ENCODE results near the gene FGD4. TPM values are rescaled to one million over a fixed set of nuclear protein-coding genes. Genes with fewer than 3 reads are reported as not detected.
"Not testable (repeated sequence)": the region's sequence is repeated elsewhere in the genome, so short reads cannot be mapped to it uniquely, and the experiment has no call there.

The FGD4 gene
- total RNA-seq, 1 experiment from 2014 or later = 3.0 TPM

DNA sequence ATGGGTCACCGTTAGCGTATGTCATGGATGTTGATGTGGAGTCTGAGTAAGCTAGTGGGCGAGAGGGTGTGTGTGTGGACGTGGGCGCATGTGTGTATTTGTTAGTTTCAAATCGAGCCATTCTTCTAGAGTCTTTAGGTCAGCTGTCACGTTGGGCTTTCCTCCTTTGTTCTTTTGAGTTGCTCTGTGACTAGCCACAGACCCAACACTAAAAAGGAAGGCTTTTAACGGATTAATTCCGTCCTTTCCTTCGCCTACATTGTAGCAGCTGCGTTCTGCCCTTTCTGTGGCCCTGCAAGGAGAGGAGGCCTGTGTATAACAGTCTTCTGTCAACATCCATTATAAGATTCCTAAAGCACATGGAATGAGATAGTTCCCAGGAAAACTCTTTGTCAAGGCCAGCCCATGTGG is 162.6 kb downstream of the FGD4 start:
- no peak for DNase-seq (ENCODE audit: low read depth)

DNA sequence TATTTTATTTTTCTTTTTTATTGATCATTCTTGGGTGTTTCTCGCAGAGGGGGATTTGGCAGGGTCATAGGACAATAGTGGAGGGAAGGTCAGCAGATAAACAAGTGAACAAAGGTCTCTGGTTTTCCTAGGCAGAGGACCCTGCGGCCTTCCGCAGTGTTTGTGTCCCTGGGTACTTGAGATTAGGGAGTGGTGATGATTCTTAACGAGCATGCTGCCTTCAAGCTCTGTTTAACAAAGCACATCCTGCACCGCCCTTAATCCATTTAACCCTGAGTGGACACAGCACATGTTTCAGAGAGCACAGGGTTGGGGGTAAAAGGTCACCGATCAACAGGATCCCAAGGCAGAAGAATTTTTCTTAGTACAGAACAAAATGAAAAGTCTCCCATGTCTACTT is 163.1 kb downstream of the FGD4 start:
- DNase-seq (ENCODE audit: low read depth) = not testable (repeated sequence)

DNA sequence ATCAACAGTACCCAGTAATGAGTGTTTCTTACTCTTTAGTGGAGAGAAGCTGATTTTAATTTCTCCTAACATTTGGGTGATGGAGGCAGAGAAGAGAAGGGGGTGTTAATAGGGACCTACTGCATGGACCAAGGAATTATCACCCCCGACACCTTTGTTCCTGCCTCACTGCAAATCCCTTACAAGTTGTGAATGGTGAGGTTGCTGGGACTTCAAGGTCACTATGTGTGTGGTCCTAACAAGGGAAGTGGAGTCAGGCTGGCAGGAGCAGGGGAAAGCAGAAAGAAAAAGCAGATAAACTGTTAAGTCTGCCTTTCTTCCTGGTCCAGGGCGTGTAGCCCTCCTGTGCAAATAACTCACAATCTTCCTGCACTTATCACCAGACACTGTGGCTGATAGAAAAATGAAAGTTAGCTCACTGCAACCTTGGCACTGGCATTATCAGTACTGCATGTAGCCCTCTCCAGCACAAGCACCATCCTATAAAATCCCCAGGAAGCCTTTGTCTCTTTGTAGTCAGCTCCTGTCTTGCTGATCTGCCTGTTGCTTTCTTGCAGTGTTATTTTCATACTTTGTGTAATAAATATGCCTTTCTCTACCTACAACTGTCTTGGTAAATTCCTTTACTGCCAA is 167.4 kb downstream of the FGD4 start:
- peak; percentile 35 for DNase-seq (ENCODE audit: low read depth)

DNA sequence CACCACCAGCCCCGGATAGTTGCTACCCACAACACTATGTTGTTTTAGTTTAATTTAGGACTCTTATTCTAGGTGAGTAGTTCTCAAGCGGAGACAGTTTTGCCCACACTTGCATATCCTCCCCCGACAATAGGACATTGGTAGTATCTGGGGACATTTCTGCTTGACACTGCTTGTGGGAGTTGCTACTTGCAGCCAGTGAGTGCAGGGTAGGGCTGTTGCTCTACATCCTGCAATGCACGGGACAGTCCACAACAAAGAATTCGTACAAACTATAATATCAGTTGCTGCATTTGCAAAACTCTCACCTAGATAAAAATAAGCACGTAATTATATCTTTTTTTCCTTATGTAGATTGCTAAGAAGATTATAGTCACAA is 167.9 kb downstream of the FGD4 start:
- DNase-seq (ENCODE audit: low read depth) = no peak

DNA sequence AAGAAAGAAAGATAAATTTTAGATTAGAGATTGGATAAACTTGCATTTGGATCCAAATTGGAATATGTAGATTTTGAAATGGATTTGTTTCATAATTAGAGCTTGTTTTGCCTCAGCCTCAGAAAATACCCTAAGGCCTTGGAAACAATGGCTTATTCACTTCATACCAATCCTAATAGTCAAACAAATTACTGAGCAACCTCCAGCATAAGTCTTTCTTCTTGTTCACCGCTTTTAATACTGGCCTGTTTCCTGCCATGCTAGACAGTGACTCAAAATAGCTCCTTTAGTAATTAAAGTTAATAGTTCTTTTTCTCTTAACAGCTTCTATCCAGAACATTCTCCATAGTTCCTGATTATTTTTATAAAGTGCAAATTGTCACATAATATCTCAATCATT is 168.9 kb downstream of the FGD4 start:
- peak; percentile 93 for DNase-seq (ENCODE audit: low read depth)

DNA sequence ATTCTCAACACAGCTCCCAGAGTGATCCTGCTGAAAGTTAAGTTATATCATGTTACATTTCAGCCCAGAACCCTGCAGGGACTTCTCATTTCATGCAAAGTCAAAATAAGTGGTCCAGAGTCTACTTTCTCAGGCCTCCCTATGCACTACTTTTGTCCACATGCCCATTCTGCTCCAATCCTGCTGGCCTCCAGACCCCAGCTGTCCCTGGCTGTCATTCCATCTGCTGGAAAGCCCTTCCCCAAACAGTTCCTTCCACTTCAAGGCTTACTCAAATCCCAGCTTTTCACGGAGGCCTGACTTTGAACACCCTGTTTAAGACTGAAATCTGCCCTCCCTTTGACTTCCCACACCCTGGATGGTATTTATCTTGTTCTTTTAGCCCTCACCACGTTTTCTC is 169.9 kb downstream of the FGD4 start:
- peak; percentile 19 for DNase-seq (ENCODE audit: low read depth)

DNA sequence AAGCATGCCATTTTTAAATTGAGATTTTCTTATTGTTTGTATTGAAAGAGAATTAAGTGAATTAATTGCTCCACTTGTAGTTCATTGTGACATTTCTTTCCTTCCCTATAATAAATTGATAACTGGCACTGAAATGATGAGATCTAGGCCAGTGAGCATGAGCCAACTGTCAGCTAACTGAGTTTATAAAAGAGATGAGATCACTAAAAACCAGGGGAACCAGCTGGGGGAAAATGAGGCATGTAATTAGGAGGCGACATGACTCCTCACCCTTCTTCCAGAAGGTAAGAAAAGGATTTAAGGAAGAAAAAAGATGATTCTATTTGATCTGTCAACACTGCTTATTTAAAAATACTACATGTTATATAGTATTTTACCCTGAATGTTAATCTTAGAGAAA is 175.2 kb downstream of the FGD4 start:
- no peak for DNase-seq (ENCODE audit: low read depth)

DNA sequence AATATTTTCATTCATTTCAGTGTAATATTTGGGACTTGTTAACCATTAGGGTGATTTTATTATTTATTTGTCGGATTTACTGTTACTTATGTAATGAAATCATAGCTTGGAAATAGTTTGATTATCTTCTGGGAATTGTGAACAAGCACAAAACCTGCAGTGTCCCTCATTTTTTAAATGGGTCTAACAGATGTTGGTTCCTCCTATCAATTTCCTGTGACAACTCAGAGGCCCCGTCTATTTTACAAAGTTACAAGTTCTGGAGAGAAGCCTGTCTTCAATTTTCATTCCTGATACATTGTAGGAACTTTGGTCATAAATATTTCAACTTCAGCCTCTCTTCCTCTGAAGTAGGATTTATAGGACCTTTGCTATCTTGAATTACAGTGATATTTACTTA is 178.0 kb downstream of the FGD4 start:
- DNase-seq (ENCODE audit: low read depth) = no peak

DNA sequence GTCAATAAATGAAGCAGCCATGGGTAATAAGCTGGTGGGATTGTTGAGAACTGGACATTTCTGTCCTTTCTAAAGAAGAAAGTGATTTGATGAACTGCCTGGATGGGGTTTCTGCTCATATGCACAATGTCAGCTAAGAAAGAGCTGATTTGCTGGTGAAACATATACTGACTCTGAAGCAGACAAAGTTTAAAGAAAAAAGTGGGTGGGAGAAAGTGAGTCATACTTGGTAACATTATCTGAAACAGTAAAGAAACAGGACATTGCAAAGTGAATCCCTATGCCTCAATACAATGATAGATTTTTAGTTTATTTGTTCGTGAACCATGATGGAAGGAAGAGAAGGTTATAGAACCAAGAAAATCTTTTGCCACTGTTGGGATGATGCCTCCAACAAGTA is 184.2 kb downstream of the FGD4 start:
- DNase-seq (ENCODE audit: low read depth) = peak; percentile 24

DNA sequence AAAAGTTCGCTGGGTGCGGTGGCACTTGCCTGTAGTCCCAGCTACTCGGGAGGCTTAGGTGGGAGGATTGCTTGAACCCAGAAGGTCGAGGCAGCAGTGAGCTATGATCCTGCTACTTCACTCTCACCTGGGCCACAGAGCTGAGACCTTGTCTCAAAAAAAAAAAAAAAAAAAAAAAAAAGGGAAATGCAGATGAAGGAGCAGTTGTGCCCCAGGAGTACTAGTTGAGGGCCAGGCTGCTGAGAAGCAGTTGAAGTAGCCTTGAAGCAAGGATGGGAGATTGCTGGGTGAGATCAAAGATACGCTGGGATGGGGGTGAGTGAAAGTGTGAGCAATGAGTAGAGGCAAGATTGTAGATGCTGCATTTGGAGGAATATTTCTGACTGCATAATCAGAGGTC is 186.3 kb downstream of the FGD4 start:
- DNase-seq (ENCODE audit: low read depth) = no peak

DNA sequence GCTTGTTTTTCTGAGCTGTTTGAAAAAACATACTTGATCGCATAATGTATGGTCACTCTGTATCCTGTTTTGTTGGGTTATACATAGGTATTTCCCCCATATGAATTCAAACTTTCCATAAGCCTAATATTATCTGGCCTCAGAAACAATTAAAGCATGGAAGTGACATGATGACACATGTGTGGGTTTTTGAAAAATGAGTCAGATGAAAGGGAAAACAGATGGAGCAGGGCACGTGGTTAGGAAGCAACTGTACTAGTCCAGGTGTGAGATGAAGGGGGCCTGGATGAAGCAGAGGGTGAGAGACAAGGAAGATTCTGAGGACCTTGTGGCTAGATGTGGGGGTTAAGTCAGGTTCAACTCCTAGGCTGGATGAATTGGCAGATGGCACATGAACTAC is 187.0 kb downstream of the FGD4 start:
- DNase-seq (ENCODE audit: low read depth) = peak; percentile 61

DNA sequence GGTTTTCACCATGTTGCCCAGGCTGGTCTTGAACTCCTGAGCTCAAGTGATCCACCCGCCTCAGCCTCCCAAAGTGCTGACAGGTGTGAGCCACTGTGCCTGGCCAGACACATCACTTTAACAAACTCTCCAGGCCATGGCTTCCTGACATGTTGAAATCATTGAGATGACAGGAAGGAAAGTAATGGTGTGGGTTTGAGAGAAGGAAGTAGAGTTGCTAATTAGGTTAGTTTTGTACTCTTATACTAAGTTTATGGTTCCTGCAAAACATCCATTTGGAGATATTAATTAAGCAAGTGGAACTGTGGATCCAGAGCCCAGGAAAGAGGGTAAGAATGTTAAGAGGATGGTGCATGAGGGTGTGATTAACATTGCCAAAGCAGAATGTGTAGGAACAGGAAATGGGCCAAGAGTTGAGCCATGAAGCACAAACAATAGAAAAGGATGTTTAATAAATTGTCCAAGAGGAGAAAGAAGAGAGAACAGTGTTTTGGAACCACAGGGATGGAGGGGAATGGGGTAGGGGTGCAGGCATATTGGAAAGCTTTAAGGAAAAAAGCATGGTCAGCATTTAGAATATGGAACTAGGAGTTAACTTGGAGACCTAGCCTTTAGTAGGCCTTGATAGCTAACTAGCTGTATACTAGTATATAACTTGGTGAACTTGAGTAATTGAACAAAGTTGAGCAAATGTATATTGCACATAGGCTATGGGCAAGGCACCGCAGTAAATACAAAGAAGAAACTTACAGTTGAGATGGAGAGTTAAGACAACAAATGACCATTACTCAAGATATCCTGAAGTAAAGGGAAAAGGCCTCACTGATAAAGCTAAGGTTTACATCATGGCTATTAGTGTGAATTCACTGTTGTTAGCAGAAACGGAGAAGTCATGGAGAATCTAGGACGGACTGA is 188.5 kb downstream of the FGD4 start:
- no peak for DNase-seq (ENCODE audit: low read depth)

DNA sequence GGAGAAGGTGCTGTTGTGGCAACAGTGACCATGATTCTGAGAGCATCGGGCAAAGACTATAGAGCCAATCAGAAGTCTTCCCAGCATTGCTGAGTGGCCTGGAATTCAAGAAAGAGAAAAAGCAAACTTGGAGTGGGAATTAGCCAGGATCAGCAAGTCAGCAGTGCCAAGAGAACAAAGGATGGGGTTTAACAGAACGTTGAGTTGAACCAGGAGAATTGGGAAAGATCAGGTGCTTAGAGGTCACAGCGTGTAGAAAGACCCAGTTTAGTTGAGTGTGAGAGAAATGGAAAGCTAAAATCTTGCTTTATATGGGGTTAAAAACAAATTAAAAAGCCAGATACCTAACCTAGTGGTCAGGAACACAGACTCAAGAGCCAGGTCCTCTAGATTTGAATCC is 189.2 kb downstream of the FGD4 start:
- no peak for DNase-seq (ENCODE audit: low read depth)

DNA sequence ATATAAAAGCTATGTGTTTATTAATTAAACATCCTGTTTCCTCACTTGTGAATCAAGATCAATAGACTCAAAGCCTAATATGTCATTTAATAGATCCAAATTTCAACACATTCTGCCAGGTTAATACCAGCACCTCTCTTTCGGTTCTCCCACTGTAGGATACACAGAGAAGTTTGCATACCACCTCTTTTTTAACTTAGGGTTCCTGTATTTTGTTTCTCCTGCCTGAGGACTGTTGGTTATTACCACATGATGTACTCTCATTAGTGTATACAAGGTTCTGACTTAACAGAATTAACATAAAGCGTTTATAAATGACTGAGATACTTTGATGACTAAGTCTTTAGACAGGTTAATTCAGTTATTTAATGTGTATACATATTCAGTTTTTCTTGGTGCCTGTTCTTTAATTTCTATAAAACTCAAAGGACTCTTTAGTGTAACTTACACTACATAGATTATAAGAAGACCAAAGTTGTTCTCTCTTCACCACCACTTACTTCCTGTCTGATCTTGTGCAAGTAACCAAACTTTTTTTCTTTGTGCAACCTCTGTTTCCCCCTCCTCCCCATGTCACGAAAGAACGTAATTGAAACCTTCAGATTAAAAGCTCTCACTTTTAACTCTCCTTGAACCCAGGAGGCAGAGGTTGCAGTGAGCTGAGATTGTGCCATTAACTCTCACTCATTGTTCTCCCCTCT is 190.0 kb downstream of the FGD4 start:
- DNase-seq (ENCODE audit: low read depth) = no peak

DNA sequence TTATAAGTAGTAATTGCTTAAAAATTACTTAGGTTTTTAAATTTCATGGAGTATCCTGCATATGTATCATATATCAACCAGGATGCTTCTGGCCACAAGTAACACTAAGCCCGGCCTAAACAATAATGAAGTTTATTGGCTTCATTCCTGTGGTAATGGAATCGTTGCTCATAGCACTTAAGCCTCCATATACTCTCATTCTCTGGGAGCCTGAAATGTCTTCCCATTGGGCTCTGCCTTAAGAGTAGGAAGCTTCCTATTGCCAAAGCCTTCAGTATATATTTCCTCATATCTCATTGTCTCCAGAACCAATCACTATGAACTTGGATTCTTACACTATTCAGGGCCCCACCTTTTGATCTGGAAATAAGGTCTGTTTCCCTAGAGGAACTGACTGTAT is 195.9 kb downstream of the FGD4 start:
- DNase-seq (ENCODE audit: low read depth) = peak; percentile 41

DNA sequence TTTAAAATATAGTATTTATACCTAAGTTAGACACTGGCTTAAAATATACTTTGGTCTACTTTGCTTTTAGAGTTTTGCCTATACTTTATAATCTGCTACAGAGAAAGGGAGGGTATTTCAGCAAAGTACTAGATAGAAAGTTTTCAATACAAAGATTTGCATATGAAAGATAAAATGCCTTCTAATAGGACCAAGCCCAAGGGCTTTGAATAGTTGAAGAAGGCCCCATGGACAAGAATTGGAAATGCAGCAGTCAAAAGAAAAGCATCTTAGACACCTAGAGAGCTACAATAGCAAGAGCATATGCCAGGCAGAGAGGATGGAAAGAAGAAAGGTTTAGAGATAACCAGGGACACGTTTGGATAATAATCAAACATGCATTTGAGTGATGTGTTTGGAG is 196.7 kb downstream of the FGD4 start:
- no peak for DNase-seq (ENCODE audit: low read depth)

DNA sequence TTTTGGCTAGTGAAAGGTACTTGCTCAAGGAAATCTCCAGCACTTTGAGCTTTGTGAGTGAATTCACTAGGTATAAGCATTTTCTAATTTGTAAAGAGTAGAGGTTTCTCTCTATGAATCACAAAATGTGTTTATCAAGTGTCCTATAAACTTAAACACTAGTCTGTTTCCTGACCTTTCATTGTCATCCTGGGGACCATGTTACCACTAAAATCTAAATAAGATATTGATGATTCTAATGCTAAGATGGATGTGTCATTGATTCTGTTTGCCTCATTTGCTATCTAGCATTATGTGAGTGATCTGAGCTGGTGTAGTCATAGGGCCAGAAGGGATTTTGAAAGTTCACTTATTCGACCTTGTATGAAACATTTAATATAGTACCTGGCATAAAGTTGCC is 199.3 kb downstream of the FGD4 start:
- DNase-seq (ENCODE audit: low read depth) = no peak

DNA sequence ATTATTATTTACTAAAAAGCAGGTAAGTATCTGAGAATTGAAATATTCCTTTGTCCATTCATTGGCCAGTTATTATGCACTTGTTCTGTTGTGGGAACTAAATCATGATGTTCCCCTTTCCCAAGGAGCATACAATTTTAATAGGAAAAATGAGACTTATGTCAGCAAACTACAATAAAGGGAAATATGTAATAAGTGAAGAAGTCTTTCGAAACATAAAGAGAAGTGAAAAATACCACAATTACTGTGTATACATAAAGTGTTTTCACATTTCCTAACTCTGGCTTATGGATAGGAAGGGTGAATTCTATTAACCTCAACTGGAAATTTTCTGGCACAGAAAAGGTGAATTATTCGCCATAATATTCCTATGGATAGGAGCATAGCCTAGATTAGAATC is 201.3 kb downstream of the FGD4 start:
- DNase-seq (ENCODE audit: low read depth) = no peak

DNA sequence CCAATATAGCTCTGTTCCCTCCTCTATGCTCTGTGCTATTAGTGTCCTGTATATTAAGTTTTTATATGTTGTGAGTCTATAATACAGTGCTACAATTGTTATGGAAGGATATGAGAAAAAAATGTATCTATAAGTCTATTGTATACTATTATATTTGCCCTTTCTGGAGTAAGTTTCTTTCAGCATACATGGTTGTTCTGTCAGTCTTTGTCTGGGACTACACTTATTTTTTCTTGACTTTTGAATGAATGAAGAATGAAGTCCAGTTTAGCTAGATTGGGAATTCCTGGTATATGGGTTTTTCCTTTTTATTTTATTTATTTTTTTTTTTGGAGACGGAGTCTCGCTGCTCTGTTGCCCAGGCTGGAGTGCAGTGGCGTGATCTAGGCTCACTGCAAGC is 203.7 kb downstream of the FGD4 start:
- DNase-seq (ENCODE audit: low read depth) = no peak

DNA sequence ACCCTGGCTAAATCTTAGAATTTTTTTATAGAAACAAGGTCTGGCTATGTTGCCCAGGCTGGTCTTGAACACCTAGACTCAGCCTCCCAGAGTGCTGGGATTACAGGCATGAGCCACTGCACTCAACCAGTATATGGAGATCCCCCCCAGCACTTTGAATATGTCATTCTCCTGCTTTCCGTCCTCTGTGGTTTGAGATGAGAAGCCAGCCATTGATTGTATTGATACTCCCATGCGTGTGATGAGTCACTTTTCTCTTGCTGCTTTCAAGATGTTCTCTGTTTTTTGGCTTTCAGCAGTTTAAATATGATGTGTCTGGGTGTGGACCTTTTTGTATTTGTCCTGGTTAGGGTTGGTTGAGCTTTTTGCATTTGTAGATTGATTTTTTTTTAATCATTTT is 204.5 kb downstream of the FGD4 start:
- DNase-seq (ENCODE audit: low read depth) = no peak

DNA sequence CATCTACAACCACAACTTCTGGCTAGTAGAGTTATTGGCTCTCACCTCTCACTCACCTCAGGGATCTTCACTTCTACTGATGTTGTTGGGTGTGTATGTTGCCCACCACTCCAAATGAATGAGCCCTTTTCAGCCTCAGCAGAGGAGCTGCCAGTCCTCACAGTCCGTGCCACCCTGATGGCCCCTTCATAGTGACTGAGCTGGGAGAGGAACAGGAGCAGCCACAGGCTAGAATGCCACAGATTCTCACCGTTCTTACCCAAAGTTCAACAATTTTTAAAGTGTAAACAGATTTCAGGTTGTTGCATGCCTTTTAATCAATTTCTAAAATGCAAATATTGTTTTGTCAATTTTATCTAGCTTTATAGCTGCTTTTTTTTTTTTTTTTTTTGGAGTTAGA is 205.2 kb downstream of the FGD4 start:
- no peak for DNase-seq (ENCODE audit: low read depth)

DNA sequence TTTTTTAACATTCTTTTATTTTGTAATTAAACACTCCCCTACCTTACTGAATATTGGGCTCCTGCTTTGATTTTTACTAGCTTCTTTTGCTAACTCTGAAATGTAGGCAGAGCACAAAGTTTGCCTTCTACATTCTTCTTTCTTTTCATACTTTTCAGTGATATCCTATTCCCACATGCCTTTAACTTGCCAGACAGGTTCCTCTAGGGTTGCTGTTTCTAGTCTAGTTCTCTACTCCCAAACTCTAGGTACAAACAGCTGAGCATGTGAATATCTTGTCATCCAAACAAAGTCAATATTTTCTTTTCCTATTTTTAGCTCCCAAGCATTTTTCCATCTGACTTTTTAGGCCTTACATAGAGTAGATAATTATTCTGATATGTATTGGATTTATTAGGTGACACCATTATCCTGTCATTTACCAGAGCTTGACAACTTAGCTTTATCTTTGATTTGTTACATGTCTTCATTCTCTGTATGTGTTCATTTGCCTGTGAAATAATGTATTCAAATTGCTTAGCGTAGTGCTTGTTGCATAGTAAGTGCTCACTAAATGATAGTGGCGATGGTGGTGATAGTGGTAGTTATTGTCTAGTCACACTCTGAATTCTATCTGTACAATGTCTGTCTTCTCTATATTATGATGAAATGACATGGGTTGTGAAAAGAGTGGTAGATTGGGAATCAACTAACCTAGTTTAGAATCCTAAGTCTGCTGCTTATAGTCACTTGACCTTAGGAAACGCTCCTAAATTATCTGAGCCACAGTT is 206.2 kb downstream of the FGD4 start:
- DNase-seq (ENCODE audit: low read depth) = no peak

All from M059J (cell line).